Subcutaneous abdominal adipose tissue (tissue), 5 donors: ENCODE data around the gene SARM1.
A peak's percentile ranks its signal among the peaks of the same experiment; 100 is the strongest.

Source experiments
- H3K27ac ChIP-seq: one replicate; pipeline ENCODE4 v1.7.0; 2013; ENCODE audit warnings: low read depth, mild to moderate bottlenecking, inconsistent platforms, low read length, moderate library complexity
- H3K27me3 ChIP-seq, 5 donors: one replicate each; pipeline ENCODE4 v1.7.0; 2013; ENCODE audit warnings: low read length in 5 of 5, inconsistent platforms in 1 of 5; ENCODE audit not compliant: control insufficient read depth in 5 of 5, insufficient read depth in 4 of 5
- H3K36me3 ChIP-seq, 5 donors: one replicate each; pipeline ENCODE4 v1.7.0; 2013; ENCODE audit warnings: low read length in 5 of 5; ENCODE audit not compliant: control insufficient read depth in 5 of 5, insufficient read depth in 5 of 5
- H3K4me1 ChIP-seq, 5 donors: one replicate each; pipeline ENCODE4 v1.7.0; 2013; ENCODE audit warnings: low read length in 5 of 5, mild to moderate bottlenecking in 3 of 5, moderate library complexity in 1 of 5; ENCODE audit not compliant: control insufficient read depth in 5 of 5, insufficient read depth in 5 of 5
- H3K4me3 ChIP-seq, 5 donors: one replicate each; pipeline ENCODE4 v1.7.0; 2013; ENCODE audit warnings: low read length in 5 of 5, low read depth in 1 of 5
- H3K9ac ChIP-seq, 5 donors: one replicate each; pipeline ENCODE4 v1.7.0; 2013; ENCODE audit warnings: low read length in 5 of 5, mild to moderate bottlenecking in 4 of 5, moderate library complexity in 3 of 5
- H3K9me3 ChIP-seq, 5 donors: one replicate each; pipeline ENCODE4 v1.7.0; 2013; ENCODE audit warnings: low read length in 5 of 5; ENCODE audit not compliant: control insufficient read depth in 5 of 5
- donor health status: healthy.
- donor health status: healthy.
- donor health status: healthy.
- donor health status: healthy.
- donor health status: healthy.

Gene SARM1

GRCh38 chr17:28371245-28372202 lies at the start of gene SARM1:
TSS of gene SARM1 (plus strand) at chr17:28371694. CDS start at chr17:28372033, 339 bp downstream.
- no peaks in the 10 kb centered on the region for H3K9me3 ChIP-seq
- no peak within 1 kb of the TSS for H3K27ac ChIP-seq
- H3K4me1 ChIP-seq: peaks cover 3 to 26% (median 19%) of the 10 kb centered on the region in 5 donors
- peaks cover 0 to 12% (median 0%) of the 10 kb centered on the region in 5 donors for H3K36me3 ChIP-seq
- peak within 1 kb of the TSS in 4 of 5 donors; percentile 34 to 57 (median 53) for H3K9ac ChIP-seq
- H3K4me3 ChIP-seq: peak within 1 kb of the TSS; percentile 50 to 72 (median 67)
- peaks cover 0 to 14% (median 0%) of the 10 kb centered on the region in 5 donors for H3K27me3 ChIP-seq

GRCh38 chr17:28324267-28324745 lies 47.2 kb upstream of the SARM1 start:
- no peak overlapping the region for H3K9ac ChIP-seq
- H3K27ac ChIP-seq: no peak overlapping the region
- H3K4me3 ChIP-seq: no peak overlapping the region
- no peaks in the 10 kb centered on the region for H3K27me3 ChIP-seq
- H3K9me3 ChIP-seq: no peaks in the 10 kb centered on the region
- peaks cover 0 to 8% (median 7%) of the 10 kb centered on the region in 5 donors for H3K4me1 ChIP-seq
- H3K36me3 ChIP-seq: peaks cover 16 to 24% (median 18%) of the 10 kb centered on the region in 5 donors

- Histone ChIP-seq H3K4me3 (no peak overlapping the region), H3K9ac (no peak overlapping the region), H3K9me3 (no peaks in the 10 kb centered on the region), H3K36me3 (peaks cover 18 to 27% (median 20%) of the 10 kb centered on the region in 5 donors), H3K27me3 (no peaks in the 10 kb centered on the region), H3K4me1 (peaks cover 0 to 3% (median 2%) of the 10 kb centered on the region in 5 donors), H3K27ac (no peak overlapping the region)
These were observed 46.7 kb upstream of the SARM1 start for GRCh38 chr17:28324781-28325180.

- H3K27me3 ChIP-seq: no peaks in the 10 kb centered on the region
- H3K9me3 ChIP-seq: no peaks in the 10 kb centered on the region
- H3K27ac ChIP-seq: no peak overlapping the region
- no peak overlapping the region for H3K4me3 ChIP-seq
- peak overlapping the region in 1 of 5 donors; percentile 38 for H3K9ac ChIP-seq
- peaks cover 18 to 31% (median 21%) of the 10 kb centered on the region in 5 donors for H3K36me3 ChIP-seq
- no peaks in the 10 kb centered on the region for H3K4me1 ChIP-seq
These were observed 46.3 kb upstream of the SARM1 start for GRCh38 chr17:28325211-28325610.

- Histone ChIP-seq H3K27me3 (no peaks in the 10 kb centered on the region), H3K27ac (no peak overlapping the region), H3K36me3 (peaks cover 18 to 40% (median 30%) of the 10 kb centered on the region in 5 donors), H3K9ac (no peak overlapping the region), H3K4me3 (no peak overlapping the region), H3K9me3 (no peaks in the 10 kb centered on the region), H3K4me1 (no peaks in the 10 kb centered on the region)
These were observed 45.4 kb upstream of the SARM1 start for GRCh38 chr17:28326114-28326513.

GRCh38 chr17:28327031-28327607 lies 44.4 kb upstream of the SARM1 start:
- no peak overlapping the region for H3K27ac ChIP-seq
- H3K9me3 ChIP-seq: no peaks in the 10 kb centered on the region
- no peaks in the 10 kb centered on the region for H3K4me1 ChIP-seq
- H3K27me3 ChIP-seq: no peaks in the 10 kb centered on the region
- H3K36me3 ChIP-seq: peaks cover 18 to 50% (median 40%) of the 10 kb centered on the region in 5 donors
- H3K9ac ChIP-seq: no peak overlapping the region
- no peak overlapping the region for H3K4me3 ChIP-seq

GRCh38 chr17:28327709-28328108 lies 43.8 kb upstream of the SARM1 start:
- H3K9me3 ChIP-seq: no peaks in the 10 kb centered on the region
- H3K4me3 ChIP-seq: no peak overlapping the region
- H3K9ac ChIP-seq: no peak overlapping the region
- no peaks in the 10 kb centered on the region for H3K27me3 ChIP-seq
- peaks cover 18 to 51% (median 41%) of the 10 kb centered on the region in 5 donors for H3K36me3 ChIP-seq
- H3K27ac ChIP-seq: no peak overlapping the region
- no peaks in the 10 kb centered on the region for H3K4me1 ChIP-seq

- no peaks in the 10 kb centered on the region for H3K9me3 ChIP-seq
These were observed 43.2 kb upstream of the SARM1 start for GRCh38 chr17:28328325-28328724.

GRCh38 chr17:28330671-28331070 lies 40.8 kb upstream of the SARM1 start:
- H3K27ac ChIP-seq: no peak overlapping the region

More at GRCh38 chr17:28328325-28328724, 43.2 kb upstream of the SARM1 start:
- no peaks in the 10 kb centered on the region for H3K27me3 ChIP-seq
- H3K27ac ChIP-seq: no peak overlapping the region
- H3K4me3 ChIP-seq: no peak overlapping the region
- peaks cover 18 to 51% (median 41%) of the 10 kb centered on the region in 5 donors for H3K36me3 ChIP-seq
- H3K4me1 ChIP-seq: peaks cover 0 to 4% (median 0%) of the 10 kb centered on the region in 5 donors
- no peak overlapping the region for H3K9ac ChIP-seq

More at GRCh38 chr17:28330671-28331070, 40.8 kb upstream of the SARM1 start:
- H3K9ac ChIP-seq: no peak overlapping the region
- H3K9me3 ChIP-seq: no peaks in the 10 kb centered on the region
- H3K4me1 ChIP-seq: peaks cover 8 to 24% (median 18%) of the 10 kb centered on the region in 5 donors
- peaks cover 18 to 51% (median 41%) of the 10 kb centered on the region in 5 donors for H3K36me3 ChIP-seq
- no peaks in the 10 kb centered on the region for H3K27me3 ChIP-seq
- no peak overlapping the region for H3K4me3 ChIP-seq
